ENCODE data around the gene LMBRD2.

DNA sequence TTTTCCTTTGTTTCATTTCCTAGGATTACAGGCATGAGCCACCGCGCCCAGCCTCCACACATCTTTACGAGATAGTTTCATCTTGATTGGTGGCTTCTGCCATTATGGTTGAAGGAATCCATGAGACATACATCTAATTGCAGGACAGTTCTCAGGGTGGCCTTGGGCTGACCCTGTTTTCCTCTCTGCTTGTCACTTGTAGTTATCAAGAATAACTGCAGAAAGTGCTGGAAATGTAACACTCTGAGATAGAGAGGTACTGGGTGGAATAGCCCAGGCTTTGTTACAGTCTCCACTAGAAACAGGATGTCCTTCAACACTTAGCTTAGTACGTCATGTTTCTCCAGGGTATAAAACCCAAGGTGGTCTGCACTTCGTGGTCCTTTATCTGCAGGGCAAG, 95.7 kb downstream of the LMBRD2 start:
- TF ChIP-seq, protein P1, sequence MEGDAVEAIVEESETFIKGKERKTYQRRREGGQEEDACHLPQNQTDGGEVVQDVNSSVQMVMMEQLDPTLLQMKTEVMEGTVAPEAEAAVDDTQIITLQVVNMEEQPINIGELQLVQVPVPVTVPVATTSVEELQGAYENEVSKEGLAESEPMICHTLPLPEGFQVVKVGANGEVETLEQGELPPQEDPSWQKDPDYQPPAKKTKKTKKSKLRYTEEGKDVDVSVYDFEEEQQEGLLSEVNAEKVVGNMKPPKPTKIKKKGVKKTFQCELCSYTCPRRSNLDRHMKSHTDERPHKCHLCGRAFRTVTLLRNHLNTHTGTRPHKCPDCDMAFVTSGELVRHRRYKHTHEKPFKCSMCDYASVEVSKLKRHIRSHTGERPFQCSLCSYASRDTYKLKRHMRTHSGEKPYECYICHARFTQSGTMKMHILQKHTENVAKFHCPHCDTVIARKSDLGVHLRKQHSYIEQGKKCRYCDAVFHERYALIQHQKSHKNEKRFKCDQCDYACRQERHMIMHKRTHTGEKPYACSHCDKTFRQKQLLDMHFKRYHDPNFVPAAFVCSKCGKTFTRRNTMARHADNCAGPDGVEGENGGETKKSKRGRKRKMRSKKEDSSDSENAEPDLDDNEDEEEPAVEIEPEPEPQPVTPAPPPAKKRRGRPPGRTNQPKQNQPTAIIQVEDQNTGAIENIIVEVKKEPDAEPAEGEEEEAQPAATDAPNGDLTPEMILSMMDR (IDR thresholded peaks at IDR 0.05; ENCODE audit: low read length), result no peak
- no peak for TF ChIP-seq EZH2phosphoT487 (IDR thresholded peaks at IDR 0.05; ENCODE audit: low read length)
